HG03354 (cell line): Measurements from ENCODE around the gene PTBP1.

Experiments used
- ATAC-seq: cut with Tn5 transposase; IDR thresholded peaks from one replicate; pipeline ENCODE4 v1.9.1; 2021; ENCODE audit warnings: mild to moderate bottlenecking; ENCODE audit not compliant: unreplicated experiment, poor library complexity, severe bottlenecking

PTBP1 gene

DNA sequence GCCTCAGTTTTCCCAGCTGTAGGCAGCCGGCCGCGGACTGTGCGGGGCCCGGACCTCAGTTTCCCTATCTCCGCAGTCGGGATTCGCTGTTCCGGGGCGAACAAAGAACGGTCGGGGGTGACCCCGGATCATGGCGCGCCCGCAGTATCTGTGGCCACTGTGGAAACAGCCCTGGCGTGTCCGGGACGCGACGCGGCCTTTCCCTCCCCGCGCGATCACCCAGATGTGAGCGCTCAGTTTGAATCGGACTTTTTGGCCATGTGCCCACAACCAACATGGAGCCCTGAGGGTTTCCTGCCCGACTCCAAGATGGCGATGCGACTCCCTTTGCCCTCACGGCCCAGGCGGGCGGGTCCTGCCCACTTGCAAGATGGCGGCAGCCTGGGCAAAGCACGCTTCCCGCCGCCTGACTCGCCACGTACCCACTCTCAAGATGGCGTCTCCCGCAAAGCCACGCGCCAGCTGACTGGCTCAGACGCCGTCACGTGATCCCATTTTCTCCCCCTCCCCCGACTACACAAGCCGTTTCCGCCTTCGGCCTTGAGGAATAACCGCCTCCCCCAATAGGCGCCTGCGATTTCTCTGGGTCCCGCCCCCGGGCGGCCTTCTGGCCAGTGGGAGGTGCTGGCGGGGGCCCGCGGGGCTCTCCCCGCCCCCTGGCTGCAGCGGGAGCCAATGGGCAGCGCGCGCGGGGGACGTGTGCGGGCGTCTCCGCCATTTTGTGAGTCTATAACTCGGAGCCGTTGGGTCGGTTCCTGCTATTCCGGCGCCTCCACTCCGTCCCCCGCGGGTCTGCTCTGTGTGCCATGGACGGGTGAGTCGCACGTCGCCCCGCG lies at the start of gene PTBP1:
Gene PTBP1 (plus strand): TSS at position 761 of the 836 bp plus-strand sequence. CDS start 46 bp downstream, at position 807.
- peak; percentile 76 for ATAC-seq

DNA sequence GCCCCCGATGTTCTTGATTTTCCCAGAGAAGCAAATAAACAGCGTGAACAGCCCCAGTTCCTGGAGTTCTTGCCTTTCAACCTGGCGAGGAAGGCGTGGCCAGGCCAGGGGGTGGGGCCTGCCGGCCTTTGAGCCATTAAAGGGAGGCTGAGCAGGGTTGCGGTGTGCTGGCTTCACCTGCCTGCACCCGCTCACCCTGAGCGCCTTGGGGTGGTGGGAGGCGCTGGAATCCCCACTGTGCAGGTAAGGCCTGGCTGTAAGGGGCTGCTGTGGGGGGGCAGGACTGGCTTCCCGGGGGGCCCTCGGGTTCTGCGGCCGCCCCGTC lies 49.0 kb upstream of the PTBP1 start:
- ATAC-seq: no peak

DNA sequence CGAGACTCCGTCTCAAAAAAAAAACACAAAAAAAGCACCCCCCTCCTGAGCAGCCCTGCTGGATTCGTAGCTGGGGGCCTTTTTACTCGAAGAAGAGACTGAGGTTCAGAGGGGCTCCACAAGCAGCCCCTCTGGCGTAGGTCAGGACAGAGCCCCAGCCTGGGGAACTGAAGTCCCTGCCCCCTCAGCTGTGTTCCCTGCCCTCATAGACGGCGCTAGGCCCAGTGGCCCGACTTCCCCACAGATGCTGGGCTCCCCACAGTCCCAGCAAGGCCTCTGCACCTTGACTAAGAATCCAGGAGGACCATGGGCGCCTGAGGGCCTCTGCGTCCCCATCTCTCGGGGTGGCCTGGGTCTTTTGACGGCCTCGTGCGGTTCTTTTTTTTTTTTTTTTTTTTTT lies 47.4 kb upstream of the PTBP1 start:
- ATAC-seq: no peak

DNA sequence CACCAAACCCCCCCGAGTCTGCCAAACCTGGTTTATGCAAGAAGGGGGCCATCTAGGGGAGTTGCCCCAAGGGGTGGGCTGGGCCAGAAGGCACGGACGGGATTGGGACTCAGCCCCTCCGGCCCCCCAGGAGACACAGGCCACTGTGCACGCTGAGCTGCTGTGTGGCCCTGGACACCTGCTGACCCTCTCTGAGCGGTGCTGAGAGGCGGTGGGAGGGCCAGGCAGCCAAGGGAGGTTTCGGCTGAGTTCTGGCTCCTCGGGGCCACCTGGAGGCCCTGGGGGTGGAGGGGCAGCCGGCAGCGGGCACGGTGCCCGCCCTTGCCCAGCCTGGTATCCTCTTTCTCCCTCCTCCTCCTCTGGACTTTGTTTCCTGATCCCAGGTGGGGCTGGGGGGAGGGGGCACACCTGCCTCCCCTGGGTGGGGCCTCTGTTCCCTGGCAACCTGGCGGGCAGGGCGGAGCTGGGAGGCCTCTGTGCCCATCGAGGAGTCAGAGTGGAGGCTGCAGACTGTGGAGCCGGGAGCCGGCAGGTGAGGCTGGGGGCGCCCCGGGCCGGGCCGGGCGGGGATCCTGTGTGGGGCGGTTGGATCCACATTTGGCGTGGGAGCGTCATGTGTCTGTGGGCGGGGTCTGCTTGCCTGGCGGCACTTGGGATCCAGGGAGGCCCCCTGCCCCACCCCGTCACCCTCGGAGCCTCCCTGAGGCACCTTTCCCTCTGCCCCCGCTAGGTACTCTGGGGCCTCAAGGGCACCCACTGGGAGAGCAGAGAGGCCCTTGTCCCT lies 46.4 kb upstream of the PTBP1 start, which contains the start of gene MISP:
Gene MISP (plus strand): TSS at position 473 of the 784 bp plus-strand sequence. CDS start 5,835 bp downstream, outside the sequence.
- no peak for ATAC-seq

DNA sequence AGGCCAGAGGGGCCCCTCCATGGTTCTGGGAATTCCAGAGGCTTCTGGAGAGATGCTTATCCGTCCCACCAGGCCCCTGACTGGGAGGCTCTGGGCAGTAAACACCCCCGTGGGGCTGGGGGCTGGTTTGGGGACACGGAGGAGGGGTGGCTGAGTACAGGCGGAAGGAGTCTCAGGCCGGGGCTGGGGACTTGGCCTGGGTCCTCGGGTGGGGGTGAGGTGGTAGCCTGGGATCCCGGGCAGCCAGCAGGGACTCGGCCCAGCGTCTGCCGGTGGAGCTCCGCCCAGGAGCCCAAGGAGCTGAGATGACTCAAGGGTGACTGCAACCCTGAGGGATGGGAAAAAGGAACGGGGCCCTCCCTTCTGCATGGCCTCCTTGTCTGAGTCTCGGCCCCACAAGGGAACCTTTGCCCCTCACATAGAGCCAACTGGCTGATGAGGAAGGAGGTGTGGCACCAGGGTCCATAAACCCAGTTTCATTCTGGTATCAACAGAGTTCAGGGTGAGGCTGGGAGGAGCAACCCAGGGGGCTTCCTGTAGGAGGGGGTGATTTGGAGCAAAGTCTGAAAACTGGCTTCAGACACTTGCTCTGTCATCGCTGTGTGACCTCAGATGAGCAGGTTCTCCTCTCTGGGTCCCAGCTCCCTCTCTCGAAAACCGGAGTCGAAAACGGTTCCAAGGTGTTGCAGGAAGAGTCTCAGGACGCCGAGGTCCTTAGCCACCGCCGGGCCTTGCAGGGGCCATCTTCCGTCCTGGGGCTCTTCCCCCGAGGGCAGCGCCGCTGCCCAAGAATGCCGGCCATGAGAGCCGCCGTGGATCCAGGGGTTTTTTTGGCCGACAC lies 45.5 kb upstream of the PTBP1 start:
- no peak for ATAC-seq

DNA sequence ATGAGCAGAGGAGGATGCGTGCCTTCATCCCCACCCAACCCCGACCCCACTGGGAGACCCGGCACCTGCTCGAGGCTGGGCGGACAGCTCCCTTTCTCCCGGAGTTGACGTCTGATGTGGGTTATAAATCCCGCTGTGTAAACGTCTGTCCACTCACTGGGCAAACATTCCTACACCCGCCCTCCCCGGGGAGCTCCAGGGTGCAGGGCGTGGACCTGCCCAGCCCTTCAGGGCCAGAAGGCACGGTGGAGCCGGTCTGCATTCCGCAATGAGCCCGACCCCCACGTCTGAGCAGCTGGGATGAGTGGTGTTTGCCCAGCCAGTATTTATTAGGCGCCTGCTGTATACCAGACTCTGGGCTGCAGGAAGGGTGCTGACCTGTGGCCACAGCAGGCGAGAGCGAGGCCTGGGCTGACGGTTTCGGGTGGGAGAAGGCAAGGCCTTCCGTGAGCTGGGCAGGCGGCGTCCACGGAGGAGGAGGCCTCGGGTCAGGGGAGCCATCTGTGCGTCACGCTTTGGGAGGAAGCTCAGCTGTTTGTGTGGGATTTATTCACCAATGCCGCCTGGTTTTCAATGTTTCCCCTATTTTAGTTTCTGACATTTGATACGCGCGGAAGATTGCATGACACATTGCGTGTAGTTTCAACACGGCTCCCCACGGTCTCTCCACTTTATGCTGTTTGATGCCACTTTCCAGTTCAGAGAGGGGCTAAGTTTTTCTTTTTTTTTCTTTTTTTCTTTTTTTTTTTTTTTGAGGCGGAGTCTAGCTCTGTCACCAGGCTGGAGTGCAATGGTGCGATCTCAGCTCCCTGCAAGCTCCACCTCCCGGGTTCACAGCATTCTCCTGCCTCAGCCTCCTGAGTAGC lies 44.4 kb upstream of the PTBP1 start:
- no peak for ATAC-seq

DNA sequence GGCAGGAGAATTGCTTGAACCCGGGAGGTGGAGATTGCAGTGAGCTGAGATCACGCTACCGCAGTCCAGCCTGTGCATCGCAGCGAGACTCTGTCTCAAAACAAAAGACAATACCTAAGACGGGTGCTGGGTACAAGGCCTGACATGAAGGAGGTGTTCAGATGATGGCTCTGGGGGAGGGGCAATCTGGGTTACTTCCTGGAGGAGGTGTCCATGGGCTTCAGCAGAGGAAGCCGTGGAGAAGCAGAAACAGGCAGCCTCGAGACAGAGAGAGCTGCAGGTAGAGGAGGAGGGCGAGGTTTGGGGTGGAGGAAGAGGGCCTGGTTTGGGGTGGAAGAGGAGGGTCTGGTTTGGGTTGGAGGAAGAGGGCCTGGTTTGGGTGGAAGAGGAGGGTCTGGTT lies 42.7 kb upstream of the PTBP1 start:
- no peak for ATAC-seq

DNA sequence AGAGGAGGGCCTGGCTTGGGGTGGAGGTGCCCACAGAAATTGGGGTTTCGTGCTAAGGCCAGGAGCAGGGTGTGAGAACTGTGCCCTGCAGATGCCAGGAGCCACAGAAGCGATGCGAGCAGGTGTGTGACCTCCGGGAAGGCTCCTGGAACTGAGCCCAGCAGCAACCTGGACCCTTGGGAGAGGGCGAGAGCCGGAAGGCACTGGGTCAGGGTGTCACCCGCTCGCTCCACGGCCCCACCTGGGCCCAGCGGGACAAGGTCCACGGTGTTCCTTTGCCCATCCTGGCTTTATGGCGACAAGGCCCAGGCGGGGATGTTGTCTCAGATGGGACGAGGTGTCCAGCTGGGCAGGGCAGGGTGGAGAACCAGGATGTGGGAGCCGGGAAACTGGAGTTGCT lies 42.2 kb upstream of the PTBP1 start:
- no peak for ATAC-seq

DNA sequence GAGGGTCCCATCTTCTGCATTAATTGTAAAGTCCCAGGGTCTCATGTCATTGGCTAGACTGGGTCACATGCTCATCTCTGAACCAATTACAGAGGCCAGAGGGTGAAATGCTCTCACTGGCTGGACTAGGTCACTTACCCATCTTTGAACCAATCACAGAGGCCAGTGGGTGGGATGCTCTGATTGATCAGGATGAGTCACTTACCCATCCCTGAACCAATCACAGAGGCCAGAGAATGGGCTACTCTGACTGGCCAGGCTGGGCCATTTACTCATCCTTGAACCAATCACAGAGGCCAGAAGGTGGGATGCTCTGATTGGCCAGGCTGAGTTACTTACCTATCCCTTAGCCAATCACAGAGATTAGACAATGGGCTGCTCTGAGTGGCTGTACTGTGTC lies 41.0 kb upstream of the PTBP1 start:
- ATAC-seq: no peak

DNA sequence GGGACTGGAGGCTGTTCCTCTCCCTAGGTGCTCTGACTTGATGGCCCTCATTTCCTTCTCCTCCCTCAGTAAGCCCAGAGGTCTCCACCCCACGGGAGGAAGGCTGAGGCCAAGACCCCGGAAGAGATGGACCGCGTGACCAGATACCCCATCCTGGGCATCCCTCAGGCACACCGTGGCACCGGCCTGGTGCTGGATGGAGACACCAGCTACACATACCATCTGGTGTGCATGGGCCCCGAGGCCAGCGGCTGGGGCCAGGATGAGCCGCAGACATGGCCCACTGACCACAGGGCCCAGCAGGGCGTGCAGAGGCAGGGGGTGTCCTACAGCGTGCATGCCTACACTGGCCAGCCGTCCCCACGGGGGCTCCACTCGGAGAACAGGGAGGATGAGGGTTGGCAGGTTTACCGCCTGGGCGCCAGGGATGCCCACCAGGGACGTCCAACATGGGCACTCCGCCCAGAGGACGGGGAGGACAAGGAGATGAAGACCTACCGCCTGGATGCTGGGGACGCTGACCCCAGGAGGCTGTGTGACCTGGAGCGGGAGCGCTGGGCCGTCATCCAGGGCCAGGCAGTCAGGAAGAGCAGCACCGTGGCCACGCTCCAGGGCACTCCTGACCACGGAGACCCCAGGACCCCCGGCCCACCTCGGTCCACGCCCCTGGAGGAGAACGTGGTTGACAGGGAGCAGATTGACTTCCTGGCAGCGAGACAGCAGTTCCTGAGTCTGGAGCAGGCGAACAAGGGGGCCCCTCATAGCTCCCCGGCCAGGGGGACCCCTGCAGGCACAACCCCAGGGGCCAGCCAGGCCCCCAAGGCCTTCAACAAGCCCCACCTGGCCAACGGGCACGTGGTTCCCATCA lies 40.2 kb upstream of the PTBP1 start:
- ATAC-seq: no peak

DNA sequence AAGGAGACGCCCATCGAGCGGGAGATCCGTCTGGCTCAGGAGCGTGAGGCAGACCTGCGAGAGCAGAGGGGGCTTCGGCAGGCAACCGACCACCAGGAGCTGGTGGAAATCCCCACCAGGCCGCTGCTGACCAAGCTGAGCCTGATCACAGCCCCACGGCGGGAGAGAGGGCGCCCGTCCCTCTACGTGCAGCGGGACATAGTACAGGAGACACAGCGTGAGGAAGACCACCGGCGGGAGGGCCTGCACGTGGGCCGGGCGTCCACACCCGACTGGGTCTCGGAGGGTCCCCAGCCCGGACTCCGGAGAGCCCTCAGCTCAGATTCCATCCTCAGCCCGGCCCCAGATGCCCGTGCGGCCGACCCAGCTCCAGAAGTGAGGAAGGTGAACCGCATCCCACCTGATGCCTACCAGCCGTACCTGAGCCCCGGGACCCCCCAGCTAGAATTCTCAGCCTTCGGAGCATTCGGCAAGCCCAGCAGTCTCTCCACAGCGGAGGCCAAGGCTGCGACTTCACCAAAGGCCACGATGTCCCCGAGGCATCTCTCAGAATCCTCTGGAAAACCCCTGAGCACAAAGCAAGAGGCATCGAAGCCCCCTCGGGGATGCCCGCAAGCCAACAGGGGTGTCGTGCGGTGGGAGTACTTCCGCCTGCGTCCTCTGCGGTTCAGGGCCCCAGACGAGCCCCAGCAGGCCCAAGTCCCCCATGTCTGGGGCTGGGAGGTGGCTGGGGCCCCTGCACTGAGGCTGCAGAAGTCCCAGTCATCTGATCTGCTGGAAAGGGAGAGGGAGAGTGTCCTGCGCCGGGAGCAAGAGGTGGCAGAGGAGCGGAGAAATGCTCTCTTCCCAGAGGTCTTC lies 39.2 kb upstream of the PTBP1 start:
- ATAC-seq: no peak

DNA sequence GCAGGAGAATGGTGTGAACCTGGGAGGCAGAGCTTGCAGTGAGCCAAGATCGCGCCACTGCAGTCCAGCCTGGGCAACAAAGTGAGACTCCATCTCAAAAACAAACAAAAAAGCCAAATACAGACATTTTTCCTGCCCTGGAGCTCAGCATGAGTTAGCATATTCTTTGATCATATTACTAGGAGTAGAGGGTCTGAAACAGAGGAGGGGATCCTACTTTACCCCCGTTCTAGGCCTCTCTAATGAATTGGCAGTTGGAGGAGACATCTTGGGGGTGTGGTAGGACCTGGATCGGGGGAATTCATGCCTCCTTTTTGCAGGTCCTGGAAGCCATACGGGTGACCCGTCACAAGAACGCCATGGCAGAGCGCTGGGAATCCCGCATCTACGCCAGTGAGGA lies 34.1 kb upstream of the PTBP1 start:
- no peak for ATAC-seq

DNA sequence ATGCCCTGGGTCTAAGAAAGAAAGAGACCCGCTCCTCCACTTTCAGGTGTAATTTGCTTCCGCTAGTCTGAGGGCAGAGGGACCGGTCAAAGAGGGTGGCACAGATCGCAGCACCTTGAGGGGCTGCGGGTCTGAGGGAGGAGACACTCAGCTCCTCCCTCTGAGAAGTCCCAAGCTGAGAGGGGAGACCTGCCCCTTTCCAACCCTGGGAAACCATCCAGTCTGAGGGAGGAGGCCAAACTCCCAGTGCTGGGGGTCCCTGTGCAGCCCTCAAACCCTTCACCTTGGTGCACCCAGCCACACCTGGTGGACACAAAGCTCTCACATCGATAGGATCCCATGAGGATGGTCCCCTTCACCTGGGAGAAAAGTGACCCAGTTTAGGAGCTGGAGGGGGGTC lies 33.4 kb upstream of the PTBP1 start:
- ATAC-seq: no peak

DNA sequence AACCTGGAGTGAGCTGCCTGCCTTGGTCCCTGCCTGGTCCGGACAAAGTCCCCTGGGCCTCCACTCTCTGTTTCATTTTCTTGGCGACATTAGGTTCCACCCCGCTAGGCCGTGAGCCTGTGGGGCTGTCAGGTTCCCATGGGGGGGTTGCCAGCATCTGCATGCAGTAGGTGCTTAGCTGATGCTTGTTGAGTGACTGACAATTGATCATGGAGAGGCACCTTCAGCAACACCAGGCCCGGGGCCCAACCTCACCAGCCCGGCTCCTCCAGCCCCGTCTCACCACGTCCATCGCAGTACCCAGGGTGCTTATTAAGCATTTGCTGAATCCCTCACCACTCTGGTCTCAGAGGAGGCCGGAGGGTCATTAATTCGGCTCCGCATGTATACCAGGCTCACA lies 33.0 kb upstream of the PTBP1 start:
- no peak for ATAC-seq

DNA sequence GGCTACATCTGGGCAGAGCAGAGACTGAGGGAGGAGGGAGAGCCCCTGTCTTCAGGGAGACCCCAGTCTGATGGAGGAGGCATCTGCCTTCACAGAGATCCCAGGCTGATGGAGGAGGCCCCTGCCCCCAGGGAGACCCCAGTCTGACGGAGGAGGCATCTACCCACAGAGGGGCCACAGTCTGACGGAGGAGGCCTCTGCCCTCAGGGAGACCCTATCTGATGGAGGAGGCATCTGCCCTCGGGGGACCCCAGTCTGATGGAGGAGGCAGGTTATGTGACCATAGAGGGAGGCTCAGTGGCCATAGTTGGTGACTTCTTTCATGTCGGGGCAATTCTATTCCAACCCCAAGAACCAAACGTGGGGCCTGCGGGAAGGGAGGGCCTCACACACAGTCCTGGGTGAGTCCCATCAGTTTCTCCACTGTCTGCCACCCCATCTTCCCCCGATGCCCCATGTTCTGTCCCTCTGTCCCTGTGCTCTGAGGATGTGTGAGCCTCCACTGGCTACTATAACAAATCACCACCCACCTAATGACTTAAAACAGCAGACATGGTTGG lies 32.0 kb upstream of the PTBP1 start:
- ATAC-seq: no peak

DNA sequence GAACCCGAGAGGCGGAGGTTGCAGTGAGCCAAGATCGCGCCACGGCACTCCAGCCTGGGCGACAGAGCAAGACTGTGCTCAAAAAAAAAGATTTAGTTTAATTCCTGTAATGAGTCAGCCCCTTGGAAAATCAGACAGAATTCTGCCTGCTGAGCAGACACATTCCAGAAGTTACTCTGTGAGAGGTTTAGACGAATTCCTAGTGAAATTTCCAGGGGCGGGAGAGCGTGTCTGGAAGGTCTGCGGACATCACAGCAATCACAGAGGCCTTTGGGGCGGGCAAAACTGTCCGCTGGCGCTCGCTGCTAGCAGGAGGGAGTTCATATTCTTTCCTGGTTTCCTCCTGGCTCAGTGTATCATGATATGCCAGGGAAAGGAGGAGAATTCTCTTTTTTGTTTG lies 28.8 kb upstream of the PTBP1 start:
- no peak for ATAC-seq

DNA sequence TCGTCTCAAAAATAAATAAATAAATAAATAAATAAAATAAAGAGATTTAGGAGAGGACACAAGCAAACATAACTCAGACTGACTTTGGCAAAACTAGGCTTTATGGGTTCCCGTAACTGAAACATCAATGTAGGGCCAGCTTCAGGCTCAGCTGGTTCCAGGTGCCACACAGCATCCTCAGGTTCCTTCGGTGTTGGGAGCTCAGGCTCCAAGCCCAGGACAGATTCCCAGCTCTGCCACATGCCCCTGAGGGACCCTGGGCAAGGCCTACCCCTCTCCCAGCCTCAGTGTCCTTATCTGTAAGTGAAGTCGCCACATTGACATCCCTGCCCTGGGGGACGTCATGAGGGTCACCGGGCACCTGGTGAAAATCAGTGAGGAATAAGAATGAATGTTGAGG lies 27.6 kb upstream of the PTBP1 start:
- no peak for ATAC-seq
